Skin of body (tissue), 2 donors: ENCODE data around the gene WWC1. TPM values are rescaled to one million over a fixed set of nuclear protein-coding genes. Genes with fewer than 3 reads are reported as not detected.
"Not testable (repeated sequence)": the region's sequence is repeated elsewhere in the genome, so short reads cannot be mapped to it uniquely, and the experiment has no call there.

Experiments
- DNase-seq: peaks from one replicate; lab custom pipeline; 2025; lab: John Stamatoyannopoulos, UW
- total RNA-seq: library from RNA; depleted of rRNA; stranded (reverse); fragments of >200 nt; gene quantifications from one replicate; pipeline ENCODE4 v1.2.3, GENCODE V29; 2014

WWC1 gene
- total RNA-seq, 1 donor from 2014 or later = 7.3 TPM

- not testable (repeated sequence) for DNase-seq
Observed at GRCh38 chr5:168435340-168435739, 143.9 kb downstream of the WWC1 start.

GRCh38 chr5:168438349-168438748 lies 146.9 kb downstream of the WWC1 start:
- DNase-seq = no peak

- DNase-seq = no peak
Observed at GRCh38 chr5:168443533-168443932, 152.1 kb downstream of the WWC1 start.

- no peak for DNase-seq
Observed at GRCh38 chr5:168443950-168444700, 152.7 kb downstream of the WWC1 start.

- DNase-seq = no peak
Observed at GRCh38 chr5:168446983-168447619, 155.7 kb downstream of the WWC1 start.

- DNase-seq = no peak
Observed at GRCh38 chr5:168447808-168448207, 156.4 kb downstream of the WWC1 start.

- DNase-seq = no peak
Observed at GRCh38 chr5:168449166-168449565, 157.7 kb downstream of the WWC1 start.

- DNase-seq = no peak
Observed at GRCh38 chr5:168451565-168451964, 160.1 kb downstream of the WWC1 start.

- DNase-seq = no peak
Observed at GRCh38 chr5:168455201-168455600, 163.8 kb downstream of the WWC1 start.

GRCh38 chr5:168457542-168457941 lies 166.1 kb downstream of the WWC1 start:
- DNase-seq = no peak

GRCh38 chr5:168460606-168461005 lies 169.2 kb downstream of the WWC1 start:
- DNase-seq = no peak

GRCh38 chr5:168463081-168463480 lies 171.6 kb downstream of the WWC1 start:
- no peak for DNase-seq

GRCh38 chr5:168464214-168464613 lies 172.8 kb downstream of the WWC1 start:
- no peak for DNase-seq

GRCh38 chr5:168464641-168465040 lies 173.2 kb downstream of the WWC1 start:
- DNase-seq = no peak

GRCh38 chr5:168467755-168468330 lies 176.4 kb downstream of the WWC1 start:
- no peak for DNase-seq

GRCh38 chr5:168468836-168469235 lies 177.4 kb downstream of the WWC1 start:
- DNase-seq = no peak

GRCh38 chr5:168469816-168470215 lies 178.4 kb downstream of the WWC1 start:
- DNase-seq = no peak

- DNase-seq = no peak
Observed at GRCh38 chr5:168471785-168472184, 180.3 kb downstream of the WWC1 start.

GRCh38 chr5:168472329-168472728 lies 180.9 kb downstream of the WWC1 start:
- peak; percentile 60 for DNase-seq

GRCh38 chr5:168474319-168474718 lies 182.9 kb downstream of the WWC1 start:
- DNase-seq = no peak

GRCh38 chr5:168477060-168477459 lies 185.6 kb downstream of the WWC1 start:
- no peak for DNase-seq

- no peak for DNase-seq
Observed at GRCh38 chr5:168479166-168479565, 187.7 kb downstream of the WWC1 start.

GRCh38 chr5:168480601-168481000 lies 189.2 kb downstream of the WWC1 start:
- DNase-seq = no peak
